Measurements from ENCODE around the gene ACAP3. TPM values are rescaled to one million over a fixed set of nuclear protein-coding genes. Genes with fewer than 3 reads are reported as not detected.

The ACAP3 gene
- total and polyA plus RNA-seq, 3 experiments from 2014 or later: 6.9 to 38.8 (median 36.4) TPM

- Histone ChIP-seq H3K27me3 (ENCODE audit: insufficient read depth, low read length, poor library complexity, severe bottlenecking) (no peaks in the 10 kb centered on the region), H3K4me3 (ENCODE audit: low read length) (peak overlapping the region; percentile 49), H3K36me3 (ENCODE audit: insufficient read depth, low read length) (peaks cover 5% of the 10 kb centered on the region), H3K9me3 (ENCODE audit: low read length) (no peaks in the 10 kb centered on the region), H3K27ac (ENCODE audit: low read depth, low read length) (peak overlapping the region; percentile 79), H3K4me1 (ENCODE audit: insufficient read depth, low read length) (peaks cover 32% of the 10 kb centered on the region)
- H3K27ac Mint-ChIP-seq: peak overlapping the region in 2 of 8 donors; percentile 87 to 89
- H3K27me3 Mint-ChIP-seq: no peaks in the 10 kb centered on the region
- H3K4me1 Mint-ChIP-seq: peaks cover 27 to 57% (median 37%) of the 10 kb centered on the region in 3 donors
- DNase-seq: no peak
- ChIA-PET CTCF (no interaction called here), POLR2A (no interaction called here)
- H3K9me3 Mint-ChIP-seq: no peaks in the 10 kb centered on the region
- H3K36me3 Mint-ChIP-seq: peaks cover 0 to 35% (median 2%) of the 10 kb centered on the region in 3 donors
- peak overlapping the region; percentile 48 to 94 (median 87) for H3K4me3 Mint-ChIP-seq
Observed at GRCh38 chr1:1324084-1324523, 16.4 kb upstream of the ACAP3 start.

- peaks cover 32% of the 10 kb centered on the region for H3K4me1 ChIP-seq (ENCODE audit: insufficient read depth, low read length)
- Mint-ChIP-seq H3K36me3 (peaks cover 0 to 42% (median 2%) of the 10 kb centered on the region in 3 donors), H3K27me3 (no peaks in the 10 kb centered on the region), H3K9me3 (no peaks in the 10 kb centered on the region), H3K4me3 (peak overlapping the region; percentile 84 to 97 (median 89)), H3K27ac (peak overlapping the region in 5 of 8 donors; percentile 88 to 96 (median 89)), H3K4me1 (peaks cover 27 to 58% (median 37%) of the 10 kb centered on the region in 3 donors)
- ChIA-PET POLR2A (no interaction called here), CTCF (no interaction called here)
- peaks cover 7% of the 10 kb centered on the region for H3K36me3 ChIP-seq (ENCODE audit: insufficient read depth, low read length)
- no peak overlapping the region for H3K4me3 ChIP-seq (ENCODE audit: low read length)
- H3K27ac ChIP-seq (ENCODE audit: low read depth, low read length): no peak overlapping the region
- no peaks in the 10 kb centered on the region for H3K9me3 ChIP-seq (ENCODE audit: low read length)
- no peaks in the 10 kb centered on the region for H3K27me3 ChIP-seq (ENCODE audit: insufficient read depth, low read length, poor library complexity, severe bottlenecking)
- no peak for DNase-seq
Observed at GRCh38 chr1:1322952-1323351, 15.2 kb upstream of the ACAP3 start.

GRCh38 chr1:1322418-1322817 lies 14.7 kb upstream of the ACAP3 start:
- H3K9me3 ChIP-seq (ENCODE audit: low read length): no peaks in the 10 kb centered on the region
- H3K4me3 Mint-ChIP-seq: peak overlapping the region; percentile 74 to 88 (median 77)
- no peak for DNase-seq
- no peak overlapping the region for H3K27ac ChIP-seq (ENCODE audit: low read depth, low read length)
- no peaks in the 10 kb centered on the region for H3K9me3 Mint-ChIP-seq
- H3K36me3 Mint-ChIP-seq: peaks cover 0 to 42% (median 2%) of the 10 kb centered on the region in 3 donors
- no peaks in the 10 kb centered on the region for H3K27me3 ChIP-seq (ENCODE audit: insufficient read depth, low read length, poor library complexity, severe bottlenecking)
- CTCF ChIA-PET: no interaction called here
- POLR2A ChIA-PET: no interaction called here
- no peak overlapping the region for H3K4me3 ChIP-seq (ENCODE audit: low read length)
- H3K27me3 Mint-ChIP-seq: no peaks in the 10 kb centered on the region
- peak overlapping the region in 6 of 8 donors; percentile 40 to 92 (median 74) for H3K27ac Mint-ChIP-seq
- H3K4me1 Mint-ChIP-seq: peaks cover 27 to 58% (median 38%) of the 10 kb centered on the region in 3 donors
- H3K4me1 ChIP-seq (ENCODE audit: insufficient read depth, low read length): peaks cover 32% of the 10 kb centered on the region
- peaks cover 7% of the 10 kb centered on the region for H3K36me3 ChIP-seq (ENCODE audit: insufficient read depth, low read length)

- H3K27ac Mint-ChIP-seq: peak overlapping the region in 3 of 8 donors; percentile 66 to 83 (median 79)
- no peak overlapping the region for H3K4me3 ChIP-seq (ENCODE audit: low read length)
- no peaks in the 10 kb centered on the region for H3K27me3 ChIP-seq (ENCODE audit: insufficient read depth, low read length, poor library complexity, severe bottlenecking)
- peaks cover 30% of the 10 kb centered on the region for H3K4me1 ChIP-seq (ENCODE audit: insufficient read depth, low read length)
- ChIA-PET POLR2A (no interaction called here), CTCF (no interaction called here)
- DNase-seq: no peak
- no peaks in the 10 kb centered on the region for H3K9me3 Mint-ChIP-seq
- peaks cover 29 to 53% (median 37%) of the 10 kb centered on the region in 3 donors for H3K4me1 Mint-ChIP-seq
- H3K27me3 Mint-ChIP-seq: no peaks in the 10 kb centered on the region
- H3K36me3 Mint-ChIP-seq: peaks cover 0 to 41% (median 2%) of the 10 kb centered on the region in 3 donors
- peak overlapping the region in 1 of 7 donors; percentile 47 for H3K4me3 Mint-ChIP-seq
- no peak overlapping the region for H3K27ac ChIP-seq (ENCODE audit: low read depth, low read length)
- no peaks in the 10 kb centered on the region for H3K9me3 ChIP-seq (ENCODE audit: low read length)
- H3K36me3 ChIP-seq (ENCODE audit: insufficient read depth, low read length): peaks cover 7% of the 10 kb centered on the region
Observed at GRCh38 chr1:1321477-1321876, 13.7 kb upstream of the ACAP3 start.

GRCh38 chr1:1320666-1321448 lies 13.1 kb upstream of the ACAP3 start:
- Histone ChIP-seq H3K9me3 (ENCODE audit: low read length) (no peaks in the 10 kb centered on the region), H3K4me3 (ENCODE audit: low read length) (no peak overlapping the region), H3K36me3 (ENCODE audit: insufficient read depth, low read length) (peaks cover 7% of the 10 kb centered on the region), H3K4me1 (ENCODE audit: insufficient read depth, low read length) (peaks cover 24% of the 10 kb centered on the region), H3K27me3 (ENCODE audit: insufficient read depth, low read length, poor library complexity, severe bottlenecking) (no peaks in the 10 kb centered on the region), H3K27ac (ENCODE audit: low read depth, low read length) (no peak overlapping the region)
- Mint-ChIP-seq H3K36me3 (peaks cover 0 to 41% (median 2%) of the 10 kb centered on the region in 3 donors), H3K27ac (peak overlapping the region in 1 of 8 donors; percentile 66), H3K4me3 (peak overlapping the region in 4 of 7 donors; percentile 25 to 70 (median 36)), H3K9me3 (no peaks in the 10 kb centered on the region), H3K4me1 (peaks cover 24 to 47% (median 31%) of the 10 kb centered on the region in 3 donors), H3K27me3 (no peaks in the 10 kb centered on the region)
- ChIA-PET POLR2A (interaction anchor here (1.4 kb wide), 1 partner anchor 12 kb away, joined by 4 read pairs; no protein-coding TSS in a partner anchor), CTCF (no interaction called here)
- no peak for DNase-seq

- Histone ChIP-seq H3K27me3 (ENCODE audit: insufficient read depth, low read length, poor library complexity, severe bottlenecking) (no peaks in the 10 kb centered on the region), H3K4me1 (ENCODE audit: insufficient read depth, low read length) (peaks cover 15% of the 10 kb centered on the region), H3K9me3 (ENCODE audit: low read length) (no peaks in the 10 kb centered on the region), H3K36me3 (ENCODE audit: insufficient read depth, low read length) (peaks cover 7% of the 10 kb centered on the region), H3K27ac (ENCODE audit: low read depth, low read length) (no peak overlapping the region), H3K4me3 (ENCODE audit: low read length) (no peak overlapping the region)
- peak overlapping the region in 2 of 7 donors; percentile 52 to 63 for H3K4me3 Mint-ChIP-seq
- DNase-seq: no peak
- CTCF ChIA-PET: no interaction called here
- peak overlapping the region in 1 of 8 donors; percentile 43 for H3K27ac Mint-ChIP-seq
- POLR2A ChIA-PET: interaction anchor here (1.4 kb wide), 1 partner anchor 10 kb away, joined by 4 read pairs; no protein-coding TSS in a partner anchor
- H3K4me1 Mint-ChIP-seq: peaks cover 23 to 39% (median 30%) of the 10 kb centered on the region in 3 donors
- no peaks in the 10 kb centered on the region for H3K27me3 Mint-ChIP-seq
- peaks cover 0 to 51% (median 2%) of the 10 kb centered on the region in 3 donors for H3K36me3 Mint-ChIP-seq
- H3K9me3 Mint-ChIP-seq: no peaks in the 10 kb centered on the region
Observed at GRCh38 chr1:1319646-1319941, 11.9 kb upstream of the ACAP3 start.

- Mint-ChIP-seq H3K27me3 (no peaks in the 10 kb centered on the region), H3K36me3 (peaks cover 0 to 52% (median 2%) of the 10 kb centered on the region in 3 donors), H3K4me3 (peak overlapping the region in 1 of 7 donors; percentile 52), H3K27ac (peak overlapping the region in 1 of 8 donors; percentile 43), H3K4me1 (peaks cover 21 to 36% (median 30%) of the 10 kb centered on the region in 3 donors), H3K9me3 (no peaks in the 10 kb centered on the region)
- Histone ChIP-seq H3K36me3 (ENCODE audit: insufficient read depth, low read length) (peaks cover 7% of the 10 kb centered on the region), H3K4me1 (ENCODE audit: insufficient read depth, low read length) (peaks cover 15% of the 10 kb centered on the region), H3K27ac (ENCODE audit: low read depth, low read length) (no peak overlapping the region), H3K9me3 (ENCODE audit: low read length) (no peaks in the 10 kb centered on the region), H3K4me3 (ENCODE audit: low read length) (no peak overlapping the region), H3K27me3 (ENCODE audit: insufficient read depth, low read length, poor library complexity, severe bottlenecking) (no peaks in the 10 kb centered on the region)
- DNase-seq: no peak
- ChIA-PET POLR2A (interaction anchor here (1.4 kb wide), 1 partner anchor 10 kb away, joined by 4 read pairs; no protein-coding TSS in a partner anchor), CTCF (no interaction called here)
Observed at GRCh38 chr1:1318777-1319645, 11.3 kb upstream of the ACAP3 start.

Data from CD8-positive, alpha-beta memory T cell (primary cell).